Keratinocyte (primary cell): Measurements from ENCODE around the gene PRDM10.

ENCODE experiments used
- EZH2 ChIP-seq: IDR thresholded peaks from one replicate; pipeline ENCODE4 v1.6.1; 2012; ENCODE audit warnings: inconsistent platforms, mild to moderate bottlenecking, low read length, moderate library complexity
- TF ChIP-seq, protein P1 (sequence below), 3 experiments: IDR thresholded peaks in 1 of 3; conservative IDR thresholded peaks in 1 of 3; optimal IDR thresholded peaks in 1 of 3; 2 replicates in 2 of 3; 3 replicates in 1 of 3; pipeline versions ENCODE3 to v1.5.1; 2011; ENCODE audit warnings: low read length in 3 of 3, mild to moderate bottlenecking in 3 of 3, moderate library complexity in 2 of 3, control low read depth in 1 of 3, inconsistent platforms in 1 of 3; ENCODE audit not compliant: insufficient read depth in 2 of 3; ENCODE audit errors: extremely low read depth in 1 of 3

DNA sequence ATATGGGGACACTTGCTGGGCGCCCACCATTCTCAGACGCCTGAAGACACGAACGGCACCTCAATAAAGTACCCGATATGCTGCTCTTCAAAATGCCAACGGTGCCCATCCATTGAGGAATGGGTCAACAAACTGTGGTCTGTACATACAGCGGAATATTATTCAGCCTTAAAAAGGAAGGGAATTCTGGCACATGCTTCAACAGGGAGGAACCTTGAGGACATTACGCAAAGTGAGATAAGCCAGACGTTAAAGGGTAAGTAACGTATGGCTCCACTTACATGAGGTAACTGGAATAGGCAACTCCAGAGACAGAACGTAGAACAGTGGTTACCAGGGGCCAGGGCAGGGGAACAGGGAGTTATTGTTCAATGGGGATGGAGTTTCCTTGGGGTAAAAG, 28.0 kb downstream of the PRDM10 start:
- TF ChIP-seq, protein P1, sequence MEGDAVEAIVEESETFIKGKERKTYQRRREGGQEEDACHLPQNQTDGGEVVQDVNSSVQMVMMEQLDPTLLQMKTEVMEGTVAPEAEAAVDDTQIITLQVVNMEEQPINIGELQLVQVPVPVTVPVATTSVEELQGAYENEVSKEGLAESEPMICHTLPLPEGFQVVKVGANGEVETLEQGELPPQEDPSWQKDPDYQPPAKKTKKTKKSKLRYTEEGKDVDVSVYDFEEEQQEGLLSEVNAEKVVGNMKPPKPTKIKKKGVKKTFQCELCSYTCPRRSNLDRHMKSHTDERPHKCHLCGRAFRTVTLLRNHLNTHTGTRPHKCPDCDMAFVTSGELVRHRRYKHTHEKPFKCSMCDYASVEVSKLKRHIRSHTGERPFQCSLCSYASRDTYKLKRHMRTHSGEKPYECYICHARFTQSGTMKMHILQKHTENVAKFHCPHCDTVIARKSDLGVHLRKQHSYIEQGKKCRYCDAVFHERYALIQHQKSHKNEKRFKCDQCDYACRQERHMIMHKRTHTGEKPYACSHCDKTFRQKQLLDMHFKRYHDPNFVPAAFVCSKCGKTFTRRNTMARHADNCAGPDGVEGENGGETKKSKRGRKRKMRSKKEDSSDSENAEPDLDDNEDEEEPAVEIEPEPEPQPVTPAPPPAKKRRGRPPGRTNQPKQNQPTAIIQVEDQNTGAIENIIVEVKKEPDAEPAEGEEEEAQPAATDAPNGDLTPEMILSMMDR (optimal IDR thresholded peaks at IDR 0.05 in 1 of 3, IDR thresholded peaks at IDR 0.05 in 1 of 3, conservative IDR thresholded peaks at IDR 0.05 in 1 of 3; ENCODE audit: extremely low read depth in 1 of 3, insufficient read depth in 2 of 3, low read length in 3 of 3): no peak
- no peak for TF ChIP-seq EZH2
